Endodermal cell (in vitro differentiated cells): ENCODE measurements around the gene OR8G1. TPM values are rescaled to one million over a fixed set of nuclear protein-coding genes. Genes with fewer than 3 reads are reported as not detected.
A peak's percentile ranks its signal among the peaks of the same experiment; 100 is the strongest.

Experiments
- DNase-seq: peaks from one replicate; pipeline ENCODE4 v3.0.0-alpha.2; 2017
- H3K27ac ChIP-seq: 2 replicates; pipeline ENCODE4 v1.5.1; 2013; ENCODE audit warnings: mild to moderate bottlenecking, low read depth, low read length, moderate library complexity
- H3K27me3 ChIP-seq: 2 replicates; pipeline ENCODE4 v1.6.1; 2013; ENCODE audit warnings: mild to moderate bottlenecking, low read length, moderate library complexity; ENCODE audit not compliant: insufficient read depth, control insufficient read depth, poor library complexity, severe bottlenecking
- H3K36me3 ChIP-seq: 2 replicates; pipeline ENCODE4 v1.7.0; 2013; ENCODE audit warnings: mild to moderate bottlenecking, low read length, moderate library complexity; ENCODE audit not compliant: control insufficient read depth, insufficient read depth
- H3K4me1 ChIP-seq: one replicate; pipeline ENCODE4 v1.7.0; 2013; ENCODE audit warnings: low read length; ENCODE audit not compliant: control insufficient read depth, insufficient read depth
- H3K4me3 ChIP-seq: 2 replicates; pipeline ENCODE4 v1.5.1; 2013; ENCODE audit warnings: mild to moderate bottlenecking, low read length, moderate library complexity
- H3K9ac ChIP-seq: 2 replicates; pipeline ENCODE4 v1.6.1; 2013; ENCODE audit warnings: mild to moderate bottlenecking, low read length, moderate library complexity; ENCODE audit not compliant: poor library complexity, severe bottlenecking; ENCODE audit errors: extremely low read depth
- H3K9me3 ChIP-seq: 2 replicates; pipeline ENCODE4 v1.6.1; 2013; ENCODE audit warnings: mild to moderate bottlenecking, low read length, moderate library complexity; ENCODE audit not compliant: control insufficient read depth
- H3K27ac Mint-ChIP-seq: 2 replicates; pipeline ENCODE4 v1.8.0; 2020; ENCODE audit warnings: mixed read lengths
- H3K27me3 Mint-ChIP-seq: 2 replicates; pipeline ENCODE4 v1.8.0; 2021; ENCODE audit warnings: mild to moderate bottlenecking, mixed read lengths; ENCODE audit not compliant: insufficient read depth
- H3K36me3 Mint-ChIP-seq: 2 replicates; pipeline ENCODE4 v1.8.0; 2020; ENCODE audit warnings: low read depth, mixed read lengths
- H3K4me1 Mint-ChIP-seq: 2 replicates; pipeline ENCODE4 v1.8.0; 2020; ENCODE audit warnings: mixed read lengths
- H3K4me3 Mint-ChIP-seq: 2 replicates; pipeline ENCODE4 v1.8.0; 2020; ENCODE audit warnings: mild to moderate bottlenecking, moderate library complexity, mixed read lengths
- H3K9me3 Mint-ChIP-seq: 2 replicates; pipeline ENCODE4 v1.8.0; 2020; ENCODE audit warnings: mild to moderate bottlenecking, mixed read lengths
- WGBS, 2 experiments: methylation state at CpG; one replicate each; pipeline versions ENCODE4 v1.1.5 to v1.1.7; 2013; ENCODE audit warnings: missing lambda C conversion rate in 2 of 2, mixed read lengths in 1 of 2; ENCODE audit not compliant: insufficient coverage in 1 of 2, insufficient read length in 1 of 2; 5-methylcytosine and 5-hydroxymethylcytosine counted together
- total RNA-seq, 2 donors: library from RNA; stranded (reverse); fragmentation: NEBNext Ultra II Directional in 1 of 2; extraction: Animal tissue kit (Norgen Biotek cat#: 25700) in 1 of 2; gene quantifications; 2 replicates in 1 of 2; 3 replicates in 1 of 2; pipeline ENCODE4 v1.2.1, GENCODE V29; 2021
- TF ChIP-seq, protein P1 (sequence below): fragments of 200-600 bp; sonication (generic); conservative IDR thresholded peaks from 2 replicates; pipeline ENCODE4 v1.5.0; 2021; ENCODE audit warnings: antibody characterized with exemption, mild to moderate bottlenecking

The OR8G1 gene
- total RNA-seq, 2 donors from 2014 or later, result 0.11 TPM; not detected in 1

DNA sequence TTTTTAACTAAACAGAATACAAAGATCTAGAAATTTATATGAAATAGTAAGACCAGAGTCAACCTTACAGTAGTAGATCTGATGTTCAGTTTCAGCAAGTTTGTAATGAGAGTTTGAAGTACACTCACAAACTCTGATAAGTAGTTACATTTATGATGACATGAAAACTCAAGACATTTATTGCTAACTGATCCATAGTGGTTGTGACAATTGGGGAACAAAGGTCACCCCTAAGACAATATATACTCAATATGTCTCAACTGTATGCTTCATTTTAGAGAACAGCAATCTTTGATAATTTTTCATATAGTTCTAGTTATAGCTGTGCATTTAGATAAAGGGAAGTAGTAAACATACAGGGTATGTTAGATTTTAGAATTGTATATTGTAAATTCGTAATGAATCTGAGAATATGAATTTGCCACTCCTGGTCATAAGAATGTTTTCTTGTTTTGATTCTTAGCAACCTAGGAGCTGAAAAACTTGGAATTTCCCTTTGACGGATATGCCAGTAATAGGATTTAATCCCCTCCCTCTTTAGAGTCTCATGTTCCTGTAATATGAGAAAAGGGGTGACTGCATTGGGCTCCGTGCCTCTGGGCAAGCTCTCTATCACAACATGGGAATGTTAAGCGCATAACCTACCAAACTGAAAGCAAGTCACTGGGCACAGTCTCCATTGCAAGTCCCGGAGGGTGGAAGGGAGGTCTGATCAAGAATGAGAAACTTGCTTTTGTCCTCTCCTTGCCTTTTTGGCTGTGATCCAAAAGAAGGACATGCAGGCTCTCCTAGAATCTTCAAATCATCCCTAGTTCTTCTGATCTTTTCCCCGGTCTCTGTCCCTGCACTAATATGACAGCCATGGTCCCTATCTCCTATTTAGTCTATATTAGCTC is 46.4 kb upstream of the OR8G1 start:
- DNase-seq, result no peak
- no peaks in the 10 kb centered on the region for H3K36me3 ChIP-seq
- no peaks in the 10 kb centered on the region for H3K36me3 Mint-ChIP-seq
- no peaks in the 10 kb centered on the region for H3K9me3 ChIP-seq
- WGBS, 2 experiments, result 89 to 93% methylated on average over 1 to 6 of the region's 6 CpGs
- H3K4me3 Mint-ChIP-seq, result no peak overlapping the region
- H3K27me3 ChIP-seq, result no peaks in the 10 kb centered on the region
- TF ChIP-seq, protein P1, sequence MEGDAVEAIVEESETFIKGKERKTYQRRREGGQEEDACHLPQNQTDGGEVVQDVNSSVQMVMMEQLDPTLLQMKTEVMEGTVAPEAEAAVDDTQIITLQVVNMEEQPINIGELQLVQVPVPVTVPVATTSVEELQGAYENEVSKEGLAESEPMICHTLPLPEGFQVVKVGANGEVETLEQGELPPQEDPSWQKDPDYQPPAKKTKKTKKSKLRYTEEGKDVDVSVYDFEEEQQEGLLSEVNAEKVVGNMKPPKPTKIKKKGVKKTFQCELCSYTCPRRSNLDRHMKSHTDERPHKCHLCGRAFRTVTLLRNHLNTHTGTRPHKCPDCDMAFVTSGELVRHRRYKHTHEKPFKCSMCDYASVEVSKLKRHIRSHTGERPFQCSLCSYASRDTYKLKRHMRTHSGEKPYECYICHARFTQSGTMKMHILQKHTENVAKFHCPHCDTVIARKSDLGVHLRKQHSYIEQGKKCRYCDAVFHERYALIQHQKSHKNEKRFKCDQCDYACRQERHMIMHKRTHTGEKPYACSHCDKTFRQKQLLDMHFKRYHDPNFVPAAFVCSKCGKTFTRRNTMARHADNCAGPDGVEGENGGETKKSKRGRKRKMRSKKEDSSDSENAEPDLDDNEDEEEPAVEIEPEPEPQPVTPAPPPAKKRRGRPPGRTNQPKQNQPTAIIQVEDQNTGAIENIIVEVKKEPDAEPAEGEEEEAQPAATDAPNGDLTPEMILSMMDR, result no peak
- peaks cover 13% of the 10 kb centered on the region for H3K9me3 Mint-ChIP-seq
- no peak overlapping the region for H3K27ac ChIP-seq
- no peak overlapping the region for H3K27ac Mint-ChIP-seq
- H3K27me3 Mint-ChIP-seq, result peaks cover 2% of the 10 kb centered on the region
- peaks cover 5% of the 10 kb centered on the region for H3K4me1 ChIP-seq
- no peak overlapping the region for H3K4me3 ChIP-seq
- H3K4me1 Mint-ChIP-seq, result peaks cover 24% of the 10 kb centered on the region
- H3K9ac ChIP-seq, result no peak overlapping the region

DNA sequence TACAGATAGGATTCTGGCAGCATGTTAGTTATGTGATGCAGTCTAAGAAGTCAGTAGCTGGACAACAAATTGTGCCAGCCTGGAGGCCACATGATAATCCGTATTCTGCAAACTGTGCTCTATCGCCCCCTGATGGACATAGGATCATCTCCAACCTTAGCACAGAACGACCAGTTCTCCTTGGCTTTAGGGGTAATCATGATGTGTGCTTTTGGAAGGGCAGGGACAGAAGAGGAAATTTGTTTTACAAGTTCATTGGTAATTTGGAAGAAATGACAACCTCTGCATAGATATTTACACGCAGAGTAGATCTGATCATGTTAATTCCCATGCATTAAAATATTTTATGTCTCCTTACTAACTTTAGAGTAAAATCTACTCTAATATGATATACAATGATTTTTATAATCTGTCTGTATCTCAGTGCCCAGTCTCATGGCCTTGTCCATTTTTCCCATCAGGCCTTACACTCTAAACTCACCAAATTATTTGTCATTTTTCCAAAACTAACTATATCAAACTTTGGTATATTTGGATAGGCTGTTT is 45.6 kb upstream of the OR8G1 start:
- H3K36me3 ChIP-seq, result no peaks in the 10 kb centered on the region
- Mint-ChIP-seq H3K4me3 (no peak overlapping the region), H3K9me3 (peaks cover 13% of the 10 kb centered on the region), H3K27ac (no peak overlapping the region), H3K4me1 (peaks cover 17% of the 10 kb centered on the region), H3K27me3 (peaks cover 1% of the 10 kb centered on the region), H3K36me3 (no peaks in the 10 kb centered on the region)
- no peak overlapping the region for H3K9ac ChIP-seq
- H3K27ac ChIP-seq, result no peak overlapping the region
- no peaks in the 10 kb centered on the region for H3K27me3 ChIP-seq
- no peak overlapping the region for H3K4me3 ChIP-seq
- TF ChIP-seq, protein P1, result peak; percentile 85
- H3K9me3 ChIP-seq, result no peaks in the 10 kb centered on the region
- WGBS, 2 experiments, result 43 to 80% methylated on average over 2 to 3 of the region's 4 CpGs
- peak; percentile 80 for DNase-seq
- no peaks in the 10 kb centered on the region for H3K4me1 ChIP-seq

DNA sequence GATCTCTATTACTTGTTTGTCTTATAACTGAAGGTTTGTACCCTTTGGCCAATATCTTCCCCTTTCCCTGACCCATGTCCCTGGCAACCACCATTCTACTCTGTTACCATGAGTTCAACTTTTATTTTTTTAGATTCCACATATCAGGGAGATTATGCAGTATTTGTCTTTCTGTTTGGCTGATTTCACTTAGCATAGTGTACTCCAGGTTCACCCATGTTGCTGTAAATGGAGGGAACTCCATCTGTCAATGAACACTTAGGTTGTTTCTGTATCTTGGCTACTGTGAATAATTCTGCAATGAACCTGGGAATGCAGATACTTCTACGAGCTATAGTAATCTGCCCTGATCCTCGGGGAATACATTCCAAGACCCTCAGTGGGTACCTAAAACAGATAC is 42.9 kb upstream of the OR8G1 start:
- Mint-ChIP-seq H3K27me3 (peaks cover 1% of the 10 kb centered on the region), H3K27ac (no peak overlapping the region)

More for the DNA sequence above, 42.9 kb upstream of the OR8G1 start:
- no peaks in the 10 kb centered on the region for H3K27me3 ChIP-seq
- DNase-seq, result no peak
- TF ChIP-seq, protein P1, result no peak
- no peaks in the 10 kb centered on the region for H3K36me3 ChIP-seq
- H3K9ac ChIP-seq, result no peak overlapping the region
- H3K9me3 ChIP-seq, result no peaks in the 10 kb centered on the region
- H3K4me3 Mint-ChIP-seq, result no peak overlapping the region
- no peak overlapping the region for H3K27ac ChIP-seq
- 94 to 100% methylated on average over 2 of the region's 2 CpGs for WGBS, 2 experiments
- peaks cover 13% of the 10 kb centered on the region for H3K9me3 Mint-ChIP-seq
- no peak overlapping the region for H3K4me3 ChIP-seq
- no peaks in the 10 kb centered on the region for H3K4me1 Mint-ChIP-seq
- H3K4me1 ChIP-seq, result no peaks in the 10 kb centered on the region
- H3K36me3 Mint-ChIP-seq, result no peaks in the 10 kb centered on the region
